NCI-H1694 (cell line): Measurements from ENCODE around the gene PRSS21.
A peak's percentile ranks its signal among the peaks of the same experiment; 100 is the strongest.

Experiments used
- DNase-seq: peaks from one replicate; lab custom pipeline; 2025; lab: John Stamatoyannopoulos, UW

Gene PRSS21

DNA sequence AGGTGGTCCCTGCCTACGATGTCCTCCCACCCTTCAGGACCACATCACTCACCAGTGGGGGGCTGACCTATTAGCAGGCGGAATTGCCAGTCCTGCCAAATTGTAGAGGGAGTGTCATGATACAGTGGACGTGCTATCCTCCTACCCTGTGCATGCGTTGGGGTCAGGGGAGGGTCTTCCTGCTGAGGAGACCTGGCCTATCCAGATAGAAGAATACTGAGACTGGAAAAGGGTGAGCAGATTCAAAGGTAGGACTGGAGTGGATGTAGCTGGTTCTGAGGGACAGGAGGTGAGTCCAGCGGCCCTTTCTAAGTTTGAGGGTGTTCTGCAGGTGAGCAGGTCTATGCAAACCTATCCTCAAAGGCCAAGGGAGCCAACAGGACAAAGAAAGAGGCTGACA lies 10.8 kb upstream of the PRSS21 start:
- DNase-seq = no peak

DNA sequence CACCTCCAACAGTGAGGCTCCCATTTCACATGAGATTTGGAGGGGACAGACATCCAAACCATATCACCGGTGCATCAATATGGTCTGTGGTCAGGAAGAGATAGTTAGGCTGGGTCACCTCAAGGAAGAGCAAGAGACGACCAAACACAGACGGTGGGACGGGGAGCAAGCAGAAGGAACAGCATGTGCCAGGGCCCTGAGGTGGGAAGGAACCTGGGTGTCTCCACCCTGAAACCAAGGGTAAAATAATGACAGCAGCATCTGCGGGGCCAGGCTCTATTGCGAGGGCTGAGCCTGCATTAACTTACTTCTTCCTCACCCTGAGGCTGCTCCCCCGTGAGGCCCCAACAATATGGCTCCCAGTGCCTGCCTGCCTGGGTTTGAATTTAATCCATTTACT lies 8.9 kb upstream of the PRSS21 start:
- no peak for DNase-seq

DNA sequence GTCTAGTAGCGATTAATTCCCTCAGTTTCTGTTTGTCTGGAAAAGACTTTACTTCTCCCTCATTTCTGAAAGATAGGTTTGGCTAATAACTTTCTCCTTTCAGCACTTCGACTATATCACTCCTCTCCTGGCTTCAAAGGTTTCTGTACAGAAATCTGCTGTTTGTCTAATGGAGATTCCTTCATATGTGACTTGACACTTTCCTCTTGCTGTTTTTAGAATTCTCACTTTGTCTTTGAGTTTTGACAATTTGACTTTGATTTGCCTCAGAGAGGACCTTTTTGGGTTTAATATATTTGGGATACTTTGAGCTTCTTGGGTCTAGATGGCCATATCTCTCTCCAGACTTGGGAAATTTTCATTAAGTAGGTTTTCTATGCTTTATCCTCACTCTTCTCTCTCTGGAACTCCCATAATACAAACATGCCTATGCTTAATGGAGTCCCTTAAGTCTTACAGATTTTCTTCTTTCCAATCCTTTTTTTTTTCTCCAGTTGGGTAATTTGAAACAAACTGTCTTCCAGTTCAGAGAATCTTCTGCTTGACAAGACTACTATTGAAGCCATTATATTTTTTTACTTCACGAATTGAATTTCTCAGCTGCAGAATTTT lies 7.8 kb upstream of the PRSS21 start:
- DNase-seq = no peak

DNA sequence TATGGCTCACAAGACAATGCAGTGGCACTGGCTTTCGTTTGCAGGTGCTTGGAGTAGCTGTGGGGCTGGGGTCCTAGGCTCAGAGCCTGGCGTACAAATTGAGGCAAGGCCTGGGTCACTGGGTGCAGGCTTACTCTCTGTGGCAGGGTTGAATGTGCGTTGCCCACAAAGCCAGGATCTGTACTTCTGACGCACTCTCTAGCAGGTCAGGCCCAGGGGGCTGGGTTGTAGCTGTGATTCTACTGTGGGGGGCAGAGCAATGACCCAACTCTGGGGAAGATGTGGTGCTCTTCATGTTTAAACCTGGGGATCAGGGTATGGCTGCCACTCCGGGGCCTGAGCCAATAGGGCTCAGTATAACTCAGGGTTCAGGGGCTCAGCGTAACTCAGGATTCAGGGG lies 6.4 kb upstream of the PRSS21 start:
- no peak for DNase-seq

GRCh38 chr16:2811703-2812471 lies 5.2 kb upstream of the PRSS21 start:
- DNase-seq = no peak

- no peak for DNase-seq
Observed at GRCh38 chr16:2813771-2814221, 3.2 kb upstream of the PRSS21 start.

- DNase-seq = no peak
Observed at GRCh38 chr16:2814551-2815298, 2.3 kb upstream of the PRSS21 start.

DNA sequence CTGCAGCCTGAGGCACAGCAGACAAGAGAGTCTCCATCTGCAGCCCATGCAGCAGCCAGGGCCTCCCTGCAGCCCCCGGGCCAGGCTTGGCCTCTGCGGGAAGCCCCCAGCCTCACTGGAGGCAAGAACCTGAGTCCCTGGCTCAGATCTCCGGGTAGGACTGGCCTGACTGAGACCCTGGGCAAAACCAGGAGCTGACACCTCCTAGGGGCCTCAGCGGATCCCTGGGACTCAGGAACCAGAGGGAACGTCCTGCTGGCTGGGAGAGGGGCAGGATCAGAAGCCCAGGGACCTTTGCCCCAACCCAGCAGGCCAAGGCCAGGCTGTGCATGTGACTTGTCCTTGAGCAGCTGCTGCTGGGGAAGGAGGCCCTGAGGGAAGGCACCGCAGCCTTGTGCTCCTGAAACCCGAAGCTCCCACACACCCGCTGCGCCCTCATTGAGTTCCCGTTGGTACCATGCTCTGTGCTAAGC lies 1.7 kb upstream of the PRSS21 start:
- no peak for DNase-seq

DNA sequence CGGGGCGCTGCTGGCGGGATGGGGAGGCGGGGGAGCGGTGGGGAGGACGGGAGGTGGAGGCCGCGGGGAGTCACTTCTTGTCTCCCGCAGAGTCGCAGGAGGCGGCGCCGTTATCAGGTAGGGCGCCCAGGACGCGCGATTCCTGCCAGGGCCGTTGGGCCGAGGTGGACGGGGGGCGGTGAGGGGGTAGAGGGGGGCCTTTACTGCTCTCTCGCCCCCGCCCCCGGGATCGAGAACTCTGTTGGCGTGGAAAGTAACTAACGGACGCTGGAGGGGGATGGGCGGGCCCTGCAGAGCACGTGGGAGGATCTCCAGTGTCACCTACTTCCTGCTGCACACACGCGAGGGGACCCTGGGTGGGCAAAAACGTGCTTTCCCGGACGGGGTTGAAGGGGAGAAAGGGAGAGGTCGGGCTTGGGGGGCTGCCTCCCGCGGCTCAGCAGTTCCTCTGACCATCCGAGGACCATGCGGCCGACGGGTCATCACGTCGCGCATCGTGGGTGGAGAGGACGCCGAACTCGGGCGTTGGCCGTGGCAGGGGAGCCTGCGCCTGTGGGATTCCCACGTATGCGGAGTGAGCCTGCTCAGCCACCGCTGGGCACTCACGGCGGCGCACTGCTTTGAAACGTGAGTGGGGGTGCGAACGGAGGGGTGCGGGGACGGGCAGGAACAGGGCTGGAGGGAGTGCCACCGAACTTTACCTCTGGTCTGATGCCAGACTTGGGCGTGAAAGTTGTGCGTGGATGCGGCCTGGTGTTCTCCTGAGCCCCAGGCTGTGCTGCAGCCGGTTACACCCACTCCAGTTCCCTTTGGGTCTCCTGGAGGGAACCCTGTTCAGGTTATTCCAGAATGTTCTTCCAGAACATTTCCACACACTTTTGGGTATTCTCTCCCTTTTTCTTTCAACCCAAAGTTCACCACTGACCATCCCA lies 569 bp downstream of the PRSS21 start:
- no peak for DNase-seq

DNA sequence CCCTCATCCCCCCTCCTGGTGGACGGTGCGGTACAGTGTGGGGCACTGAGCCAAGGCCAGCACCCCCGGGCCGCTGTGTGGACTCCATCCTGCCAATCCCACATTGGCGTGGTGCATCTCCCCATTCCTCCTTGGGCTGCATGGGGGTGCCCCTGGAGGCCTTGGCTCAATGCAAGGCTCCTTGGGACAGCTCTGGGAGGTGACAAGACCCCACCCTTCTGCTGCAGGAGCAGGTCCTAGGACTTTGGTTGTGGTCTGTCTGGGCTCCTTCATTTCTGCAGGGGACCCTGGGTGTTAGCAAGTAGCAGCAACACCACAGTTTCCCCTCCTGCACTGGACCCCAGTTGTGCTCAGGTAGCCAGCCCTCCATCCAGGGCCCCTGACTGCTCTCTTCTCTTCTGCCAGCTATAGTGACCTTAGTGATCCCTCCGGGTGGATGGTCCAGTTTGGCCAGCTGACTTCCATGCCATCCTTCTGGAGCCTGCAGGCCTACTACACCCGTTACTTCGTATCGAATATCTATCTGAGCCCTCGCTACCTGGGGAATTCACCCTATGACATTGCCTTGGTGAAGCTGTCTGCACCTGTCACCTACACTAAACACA lies 1.3 kb downstream of the PRSS21 start:
- no peak for DNase-seq

- DNase-seq = no peak
Observed at GRCh38 chr16:2819179-2819938, 2.3 kb downstream of the PRSS21 start.

DNA sequence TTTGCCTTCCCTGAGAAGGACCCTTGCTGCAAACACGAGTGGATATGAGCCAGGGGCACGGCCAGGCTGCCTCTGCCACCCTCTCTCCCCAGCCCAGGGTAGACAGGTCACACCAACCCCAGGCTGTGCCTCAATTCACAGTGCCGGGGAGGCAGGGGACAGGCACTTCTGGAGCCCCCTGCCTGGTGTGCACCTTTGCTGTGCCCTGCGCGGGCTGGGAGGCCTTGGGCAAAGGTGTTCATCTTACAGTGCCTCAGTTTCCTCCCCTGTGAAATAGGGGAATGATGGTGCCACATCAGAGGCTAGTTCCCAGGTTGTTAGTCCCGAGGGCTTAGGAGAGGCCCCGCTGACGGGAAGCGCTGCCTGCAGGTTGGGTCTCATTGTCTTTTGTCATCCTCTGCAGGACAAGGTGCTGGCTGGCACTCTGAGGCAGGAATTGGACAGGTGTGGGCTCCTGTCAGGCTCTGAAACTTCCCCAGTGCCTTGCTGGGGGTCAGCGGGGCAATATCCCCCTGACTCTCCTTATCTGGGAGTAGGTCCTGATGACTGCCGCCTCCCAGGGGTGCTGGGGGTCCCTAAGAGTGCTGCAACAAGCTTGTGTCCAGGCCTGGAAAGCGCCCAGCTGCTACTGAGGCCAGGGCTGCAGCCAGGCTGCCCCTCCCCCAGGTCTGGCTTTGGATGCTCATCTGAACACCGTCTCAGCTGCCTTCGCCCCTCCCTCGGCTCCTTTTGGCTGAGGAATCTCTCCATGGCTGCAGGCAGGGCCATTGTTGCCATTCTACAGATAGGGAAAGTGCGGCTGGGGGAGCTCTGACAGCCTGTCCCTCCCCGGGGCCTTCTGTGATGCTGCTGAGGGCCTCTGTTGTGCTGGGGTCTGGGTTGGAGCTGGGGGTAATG lies 3.1 kb downstream of the PRSS21 start:
- DNase-seq = no peak

DNA sequence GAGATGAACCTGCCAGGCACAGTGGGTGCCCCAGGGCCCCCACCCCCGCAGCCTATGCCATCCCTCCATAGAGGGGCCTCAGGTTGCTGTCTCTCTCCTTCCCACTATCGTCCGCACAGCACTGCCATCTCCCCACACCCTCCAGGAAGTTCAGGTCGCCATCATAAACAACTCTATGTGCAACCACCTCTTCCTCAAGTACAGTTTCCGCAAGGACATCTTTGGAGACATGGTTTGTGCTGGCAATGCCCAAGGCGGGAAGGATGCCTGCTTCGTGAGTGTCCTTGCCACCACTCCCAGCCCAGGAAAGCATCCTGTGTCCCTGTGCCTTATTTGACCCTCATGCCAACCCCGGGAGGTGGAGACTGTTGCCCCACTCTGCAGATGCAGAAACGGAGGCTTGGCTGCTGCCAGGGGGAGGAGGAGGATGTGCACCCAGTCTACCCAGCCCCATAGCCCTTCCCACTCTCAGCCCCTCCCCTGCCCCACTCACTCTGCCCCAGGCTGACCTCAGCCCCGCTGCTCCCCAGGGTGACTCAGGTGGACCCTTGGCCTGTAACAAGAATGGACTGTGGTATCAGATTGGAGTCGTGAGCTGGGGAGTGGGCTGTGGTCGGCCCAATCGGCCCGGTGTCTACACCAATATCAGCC lies 3.9 kb downstream of the PRSS21 start:
- no peak for DNase-seq

GRCh38 chr16:2821487-2822157 lies 4.6 kb downstream of the PRSS21 start:
- peak; percentile 44 for DNase-seq

DNA sequence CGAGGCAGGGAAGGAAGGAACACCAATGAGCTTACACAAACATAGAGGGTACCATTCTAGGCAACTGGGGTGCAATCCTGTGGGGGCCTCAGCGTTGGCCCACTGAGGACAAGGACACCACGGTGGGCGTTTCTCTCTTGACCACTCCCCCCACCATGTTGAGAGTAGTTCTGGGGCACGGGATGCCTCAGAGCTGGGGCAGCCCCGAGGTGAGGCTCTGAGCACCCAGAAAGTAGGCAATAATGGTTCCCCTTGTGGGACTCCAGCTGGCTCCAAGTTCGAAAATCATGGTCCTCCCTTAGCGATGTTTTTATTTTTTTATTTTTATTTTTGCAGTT lies 5.1 kb downstream of the PRSS21 start:
- DNase-seq = no peak

GRCh38 chr16:2822496-2822895 lies 5.5 kb downstream of the PRSS21 start:
- no peak for DNase-seq

DNA sequence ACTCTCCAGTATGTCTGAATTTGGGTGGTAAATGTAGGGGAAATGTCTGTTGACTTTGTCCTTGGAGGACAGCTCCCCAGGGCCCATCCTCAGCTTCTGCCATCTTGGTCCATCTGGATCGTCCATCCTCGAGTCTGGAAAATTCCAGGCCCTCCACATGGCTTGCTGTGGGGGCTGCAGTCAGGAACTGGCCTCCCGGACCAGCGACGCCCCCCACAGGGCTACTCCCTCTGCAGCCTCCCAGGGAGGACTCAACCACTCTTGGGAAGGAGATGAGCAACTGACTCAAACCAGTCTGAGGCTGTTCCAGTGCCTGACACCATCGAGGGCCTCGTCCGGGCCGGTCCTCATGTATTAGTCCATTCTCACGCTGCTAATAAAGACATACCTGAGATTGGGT lies 7.6 kb downstream of the PRSS21 start:
- no peak for DNase-seq

DNA sequence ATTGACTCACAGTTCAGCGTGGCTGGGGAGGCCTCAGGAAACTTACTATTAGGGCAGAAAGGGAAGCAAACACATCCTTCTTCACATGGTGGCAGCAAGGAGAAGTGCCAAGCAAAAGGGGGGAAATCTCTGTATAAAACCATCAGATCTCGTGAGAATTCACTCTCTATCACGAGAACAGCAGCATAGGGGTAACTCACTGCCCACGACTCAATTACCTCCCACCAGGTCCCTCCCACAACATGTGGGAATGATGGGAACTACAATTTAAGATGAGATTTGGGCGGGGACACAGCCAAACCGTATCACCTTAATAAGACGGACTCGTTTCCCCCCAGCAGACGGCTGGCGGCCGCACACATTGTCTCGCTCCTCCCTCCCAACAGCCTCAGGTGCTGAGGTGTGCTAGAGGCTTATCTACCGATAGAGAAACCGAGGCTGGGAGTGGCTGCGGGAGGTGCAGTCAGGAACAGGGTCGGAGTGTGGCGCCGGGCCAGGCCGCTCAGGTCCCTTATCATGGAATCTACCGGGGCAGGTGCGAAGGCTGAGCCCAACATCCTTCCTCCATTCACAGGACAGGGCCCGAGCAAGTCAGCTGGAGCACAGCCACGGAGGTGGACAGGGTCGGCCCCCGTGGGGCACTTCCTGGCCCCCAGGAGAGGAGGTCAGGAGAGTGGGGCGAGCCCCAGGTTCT lies 8.2 kb downstream of the PRSS21 start:
- no peak for DNase-seq
